K562 (cell line): ENCODE data around the gene B4GALNT4. TPM values are rescaled to one million over a fixed set of nuclear protein-coding genes. Genes with fewer than 3 reads are reported as not detected.

Source experiments
- ATAC-seq: fragments of 200-7000 bp; cut with Tn5 transposase; 3 replicates; pipeline ENCODE4 v1.9.1; 2020; ENCODE audit warnings: moderate library complexity
- BruUV-seq: library from RNA; stranded (reverse); fragments of 400-500 nt; replicated peaks from 2 replicates; lab custom pipeline; 2021; lab: Mats Ljungman, UMichigan
- CTCF ChIA-PET: fragments of 300-600 bp; formaldehyde crosslinking; extraction: SDS; loops from one replicate; lab custom pipeline; 2021; ENCODE audit warnings: low intra/inter-chr PET ratio; lab: Yijun Ruan, JAX
- POLR2A ChIA-PET: fragments of 300-600, 350-650 bp; sonication (Branson Sonifier 250); formaldehyde crosslinking; extraction: SDS; loops from one replicate; lab custom pipeline; 2021; ENCODE audit warnings: antibody characterized with exemption, inconsistent platforms; lab: Yijun Ruan, JAX
- DNase-seq, 4 experiments: peaks; one replicate each; pipeline versions ENCODE4 v3.0.0 to v3.0.0-alpha.2; 2011 to 2018; ENCODE audit warnings: low spot score in 3 of 4, mixed read lengths in 3 of 4; ENCODE audit errors: extremely low read depth in 1 of 4
- FAIRE-seq: peaks from 2 replicates; lab custom pipeline; 2011; peaks lifted over from hg19 to GRCh38; lab: Jason Lieb, UNC
- H2AFZ ChIP-seq: 2 replicates; pipeline ENCODE4 v1.6.0; 2011; ENCODE audit warnings: low read depth, low read length, control low read depth, inconsistent platforms
- H3K27ac ChIP-seq: fragments of 200-600 bp; 3 replicates; pipeline ENCODE4 v1.8.0; 2011; ENCODE audit warnings: low read depth, mild to moderate bottlenecking, control low read depth, inconsistent platforms, low read length, moderate library complexity, mixed read lengths; ENCODE audit errors: extremely low read depth
- H3K27me3 ChIP-seq, 2 experiments: fragments of 300-600 bp in 1 of 2; 2 replicates in 1 of 2; 3 replicates in 1 of 2; pipeline versions ENCODE4 v1.6.0 to v1.8.0; 2011; ENCODE audit warnings: inconsistent platforms in 2 of 2, low read length in 2 of 2, mild to moderate bottlenecking in 1 of 2, mixed read lengths in 1 of 2, moderate library complexity in 1 of 2; ENCODE audit not compliant: control insufficient read depth in 2 of 2, insufficient read depth in 2 of 2
- H3K36me3 ChIP-seq: fragments of 300-600 bp; 3 replicates; pipeline ENCODE4 v1.8.0; 2011; ENCODE audit warnings: mild to moderate bottlenecking, low read length, inconsistent platforms; ENCODE audit not compliant: control insufficient read depth, insufficient read depth
- H3K4me1 ChIP-seq, 2 experiments: fragments of 200-600 bp in 1 of 2; replicated peaks in 1 of 2; 2 replicates in 1 of 2; 3 replicates in 1 of 2; pipeline versions ENCODE4 v1.5.1 to v1.8.0; 2011; ENCODE audit warnings: inconsistent platforms in 2 of 2, low read length in 2 of 2, mild to moderate bottlenecking in 1 of 2, mixed read lengths in 1 of 2, moderate library complexity in 1 of 2; ENCODE audit not compliant: control insufficient read depth in 2 of 2, insufficient read depth in 2 of 2
- H3K4me2 ChIP-seq: 2 replicates; pipeline ENCODE4 v1.6.1; 2011; ENCODE audit warnings: low read length, control low read depth, inconsistent platforms, mixed read lengths; ENCODE audit not compliant: insufficient read depth
- H3K4me3 ChIP-seq: fragments of 200-600 bp; sonication (generic), shearing (Covaris generic); 2 replicates; pipeline ENCODE4 v1.5.1; 2016; ENCODE audit warnings: control low read depth, inconsistent platforms
- H3K79me2 ChIP-seq: fragments of 200-600 bp; 3 replicates; pipeline ENCODE4 v1.8.0; 2011; ENCODE audit warnings: low read length, inconsistent platforms; ENCODE audit not compliant: control insufficient read depth, insufficient read depth
- H3K9ac ChIP-seq, 2 experiments: 2 replicates each; pipeline versions ENCODE4 v1.6.0 to v1.6.1; 2011; ENCODE audit warnings: low read depth in 2 of 2, low read length in 2 of 2, control low read depth in 1 of 2, inconsistent platforms in 1 of 2, mild to moderate bottlenecking in 1 of 2, mixed read lengths in 1 of 2; ENCODE audit not compliant: insufficient read depth in 1 of 2
- H3K9me1 ChIP-seq: one replicate; pipeline ENCODE4 v1.6.0; 2011; ENCODE audit warnings: inconsistent platforms, mild to moderate bottlenecking, low read length, moderate library complexity; ENCODE audit not compliant: control insufficient read depth, insufficient read depth
- H3K9me3 ChIP-seq: replicated peaks from 2 replicates; pipeline ENCODE4 v1.5.1; 2011; ENCODE audit warnings: low read depth, low read length, inconsistent platforms; ENCODE audit not compliant: control insufficient read depth, insufficient read depth
- H4K20me1 ChIP-seq: replicated peaks from 2 replicates; pipeline ENCODE4 v1.6.1; 2011; ENCODE audit warnings: low read length, inconsistent platforms, mixed read lengths; ENCODE audit not compliant: control insufficient read depth, insufficient read depth
- MBD1 ChIP-seq: fragments of 250-450 bp; sonication (Bioruptor Pico); IDR thresholded peaks from 2 replicates; pipeline ENCODE4 v1.8.0; 2022; ENCODE audit warnings: inconsistent platforms
- TEAD1 ChIP-seq, 2 experiments: fragments of 450-650 bp in 1 of 2; sonication (generic) in 1 of 2; formaldehyde crosslinking; IDR thresholded peaks; 2 replicates each; pipeline versions ENCODE4 v1.4.0 to v1.8.0; 2020 to 2022; ENCODE audit warnings: mild to moderate bottlenecking in 2 of 2, missing genetic modification reagents in 1 of 2
- ZBTB7A ChIP-seq: IDR thresholded peaks from 2 replicates; pipeline ENCODE4 v1.6.1; 2011; ENCODE audit warnings: low read depth, mild to moderate bottlenecking, low read length, moderate library complexity, borderline replicate concordance; ENCODE audit not compliant: control insufficient read depth
- ZNF740 ChIP-seq, 3 experiments: fragments of 200-800 bp in 1 of 3; sonication (Bioruptor generic) in 1 of 3; sonication (generic) in 1 of 3; formaldehyde crosslinking in 1 of 3; IDR thresholded peaks; 2 replicates each; pipeline versions ENCODE4 v1.6.1 to v1.8.0; 2016 to 2022; ENCODE audit warnings: mild to moderate bottlenecking in 2 of 3, missing compliant biosample characterization in 2 of 3, missing genetic modification characterization in 2 of 3, missing genetic modification reagents in 1 of 3
- WGBS: fragments of 100-300 bp; shearing (Covaris generic); methylation state at CpG from one replicate; pipeline ENCODE4 v1.1.6; 2016; ENCODE audit warnings: low coverage, mixed read lengths; ENCODE audit not compliant: insufficient coverage; ENCODE audit errors: missing lambda C conversion rate; 5-methylcytosine and 5-hydroxymethylcytosine counted together
- in situ Hi-C: fragments of 300-500 bp; cut with MboI; formaldehyde crosslinking; loops from 4 replicates; pipeline ENCODE4 v1.15.0; 2018; ENCODE audit warnings: inconsistent platforms, mixed read lengths
- intact Hi-C: fragments of 100-400 bp; cut with micrococcal nuclease; formaldehyde crosslinking; loops from 2 replicates; pipeline ENCODE4 v1.14.2; 2022
- polyA plus RNA-seq, 8 experiments: library from polyadenylated mRNA; depleted of rRNA in 4 of 8; stranded (reverse) in 5 of 8; unstranded in 3 of 8; fragments of >200 nt; fragmentation: Nextera tagmentation in 2 of 8; fragmentation: Illumina TruSeq in 1 of 8; extraction: Ambion mirVana in 2 of 8; extraction: Trizol in 1 of 8; gene quantifications; 2 replicates each; pipeline versions ENCODE4 v1.2.1 to v1.2.3, GENCODE V29; 2011 to 2014; ENCODE audit warnings: inconsistent platforms in 1 of 8, missing spikeins in 1 of 8
- total RNA-seq, 7 experiments: library from RNA; depleted of rRNA in 6 of 7; stranded (reverse); fragments of >200 nt in 6 of 7; fragmentation: Illumina TruSeq in 2 of 7; extraction: Trizol in 2 of 7; gene quantifications; 2 replicates each; pipeline versions ENCODE4 v1.2.1 to v1.2.3, GENCODE V29; 2011 to 2021; ENCODE audit warnings: low replicate concordance in 1 of 7

B4GALNT4 gene
- total and polyA plus RNA-seq, 9 of the 15 experiments (the other 6 are each of a cell fraction or from before 2014, with no cell fraction given) = 0.20 to 37.1 (median 10.8) TPM; not detected in 1

- H3K27ac ChIP-seq = no peak overlapping the region
- H3K27me3 ChIP-seq = no peaks in the 10 kb centered on the region
- no peak overlapping the region for H2AFZ ChIP-seq
- H3K36me3 ChIP-seq = no peaks in the 10 kb centered on the region
- FAIRE-seq (no peak), DNase-seq (no peak), ATAC-seq (no peak)
- no peaks in the 10 kb centered on the region for H3K79me2 ChIP-seq
- CTCF ChIA-PET = interaction anchor here (0.6 kb wide), 1 partner anchor 24 kb away, joined by 3 read pairs; no protein-coding TSS in a partner anchor
- H4K20me1 ChIP-seq = no peaks in the 10 kb centered on the region
- no peaks in the 10 kb centered on the region for H3K9me1 ChIP-seq
- in situ Hi-C loops (no loop called here), intact Hi-C loops (no loop called here)
- H3K4me3 ChIP-seq = no peak overlapping the region
- no peaks in the 10 kb centered on the region for H3K9me3 ChIP-seq
- BruUV-seq = no TSS peak
- POLR2A ChIA-PET = interaction anchor here (0.9 kb wide), 1 partner anchor 9 kb away, joined by 3 read pairs; no protein-coding TSS in a partner anchor
- TF ChIP-seq ZBTB7A = peak; percentile 21; the same call in 1 of the 2 replicates
- no peak for TF ChIP-seq TEAD1 (CRISPR knock-in tag; IDR thresholded peaks at IDR 0.05)
- 0 out of 2 replicates have a peak, but pooled peaks have one; percentile 34 for TF ChIP-seq ZNF740 (CRISPR knock-in tag; IDR thresholded peaks at IDR 0.05)
- no peak for TF ChIP-seq ZNF740 (tag; IDR thresholded peaks at IDR 0.05)
- no peak for TF ChIP-seq MBD1 (CRISPR knock-in tag)
- H3K4me2 ChIP-seq = no peak overlapping the region
- WGBS = 90% methylated on average over 27 of the region's 45 CpGs
- H3K9ac ChIP-seq = peak overlapping the region in 1 of 2 experiments; percentile 49; a peak in 1 of 4 replicates
- H3K4me1 ChIP-seq = peaks cover 5 to 67% of the 10 kb centered on the region in 2 experiments
Observed at GRCh38 chr11:416051-416756, 46.9 kb downstream of the B4GALNT4 start.
